ENCODE measurements around the gene HNRNPD. TPM values are rescaled to one million over a fixed set of nuclear protein-coding genes. Genes with fewer than 3 reads are reported as not detected.

The HNRNPD gene, protein sequence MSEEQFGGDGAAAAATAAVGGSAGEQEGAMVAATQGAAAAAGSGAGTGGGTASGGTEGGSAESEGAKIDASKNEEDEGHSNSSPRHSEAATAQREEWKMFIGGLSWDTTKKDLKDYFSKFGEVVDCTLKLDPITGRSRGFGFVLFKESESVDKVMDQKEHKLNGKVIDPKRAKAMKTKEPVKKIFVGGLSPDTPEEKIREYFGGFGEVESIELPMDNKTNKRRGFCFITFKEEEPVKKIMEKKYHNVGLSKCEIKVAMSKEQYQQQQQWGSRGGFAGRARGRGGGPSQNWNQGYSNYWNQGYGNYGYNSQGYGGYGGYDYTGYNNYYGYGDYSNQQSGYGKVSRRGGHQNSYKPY
- 13.8 and 27.8 TPM in 2 replicates for total RNA-seq

DNA sequence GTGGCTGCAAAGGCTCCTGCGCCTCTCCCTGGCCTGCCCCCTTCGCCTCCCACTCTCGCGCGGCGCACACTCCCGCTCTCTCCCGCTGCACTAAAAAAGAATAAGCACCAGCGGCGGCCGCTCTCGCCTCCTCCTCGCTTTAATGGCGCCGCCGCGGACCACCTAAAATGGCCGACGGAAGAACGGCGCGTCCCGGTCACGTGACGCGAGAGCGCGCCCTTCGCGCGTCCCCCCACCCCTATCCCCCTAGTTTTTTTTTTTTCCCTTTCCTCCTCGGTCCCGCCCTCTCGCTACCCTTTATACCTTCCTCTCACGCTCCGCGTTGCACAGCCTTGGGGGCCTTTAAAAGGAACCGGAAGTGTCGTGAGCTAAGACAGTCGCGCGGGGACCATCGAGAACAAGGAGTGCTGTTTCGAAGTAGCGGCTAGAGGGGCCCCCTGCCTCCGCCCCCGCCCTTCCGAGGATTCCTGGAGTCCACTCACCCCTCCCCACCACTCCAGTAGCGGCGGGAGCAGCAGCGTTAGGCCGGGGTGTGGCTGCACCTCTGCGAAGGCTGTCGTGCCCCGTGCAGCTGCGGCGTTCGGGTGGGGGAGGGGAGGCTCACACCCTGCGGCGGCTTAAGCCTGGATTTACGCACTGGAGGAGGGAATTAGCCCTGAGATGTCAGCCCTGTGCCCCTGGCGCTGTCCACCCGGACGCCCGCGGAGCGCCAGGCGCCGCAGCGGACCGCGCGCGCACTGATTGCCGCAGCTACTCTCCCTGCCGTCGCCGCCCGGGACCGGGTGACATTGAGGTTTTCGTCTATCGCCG, at the start of gene HNRNPD:
TSS of gene HNRNPD (minus strand) at position 176 of the 810 bp plus-strand sequence. CDS start 313 bp downstream, outside the sequence.

Other genes with a start within 250 kb of the HNRNPD start
- gene HNRNPDL, start 56.5 kb upstream of the HNRNPD start, total RNA-seq = 130 and 211 TPM in 2 replicates
- gene ENOPH1, start 56.6 kb upstream of the HNRNPD start, total RNA-seq = 55.2 and 73.6 TPM in 2 replicates
- gene TMEM150C, start 188.0 kb upstream of the HNRNPD start, total RNA-seq = 0.38 and 0.85 TPM in 2 replicates

All from regular cardiac myocyte (primary cell).